Panc1 (cell line): Measurements from ENCODE around the gene ARHGAP45. TPM values are rescaled to one million over a fixed set of nuclear protein-coding genes. Genes with fewer than 3 reads are reported as not detected.
A peak's percentile ranks its signal among the peaks of the same experiment; 100 is the strongest.

ENCODE experiments used
- ATAC-seq: fragments of 200-7000 bp; cut with Tn5 transposase; 2 replicates; pipeline ENCODE4 v1.9.1; 2020; ENCODE audit warnings: mild to moderate bottlenecking, moderate library complexity
- BruUV-seq: library from RNA; stranded (reverse); fragments of 400-500 nt; replicated peaks from 2 replicates; lab custom pipeline; 2021; lab: Mats Ljungman, UMichigan
- CTCF ChIA-PET: fragments of 300-600 bp; sonication (Branson Sonifier 250); formaldehyde crosslinking; loops from one replicate; lab custom pipeline; 2022; ENCODE audit warnings: antibody characterized with exemption; lab: Charles Lee
- POLR2A ChIA-PET: fragments of 300-600 bp; sonication (Branson Sonifier 250); formaldehyde crosslinking; loops from one replicate; lab custom pipeline; 2022; ENCODE audit warnings: antibody characterized with exemption; lab: Charles Lee
- DNase-seq: peaks from one replicate; pipeline ENCODE4 v3.0.0-alpha.2; 2010; ENCODE audit warnings: low read depth, low spot score
- H3K27ac ChIP-seq: 2 replicates; pipeline ENCODE4 v1.5.1; 2011; ENCODE audit warnings: mild to moderate bottlenecking, low read length, inconsistent platforms
- H3K27me3 ChIP-seq: fragments of 200-500 bp; sonication (Bioruptor generic); 2 replicates; pipeline ENCODE4 v1.6.0; 2014; ENCODE audit warnings: low read length, inconsistent platforms; ENCODE audit not compliant: control insufficient read depth, insufficient read depth
- H3K36me3 ChIP-seq: fragments of 200-500 bp; sonication (Bioruptor generic); 2 replicates; pipeline ENCODE4 v1.5.1; 2014; ENCODE audit warnings: inconsistent platforms, mild to moderate bottlenecking, low read length, moderate library complexity; ENCODE audit not compliant: control insufficient read depth, insufficient read depth
- H3K4me1 ChIP-seq: 2 replicates; pipeline ENCODE4 v1.5.1; 2011; ENCODE audit warnings: inconsistent platforms, mild to moderate bottlenecking, low read length, moderate library complexity; ENCODE audit not compliant: control insufficient read depth, insufficient read depth
- H3K4me3 ChIP-seq, 2 experiments: 2 replicates each; pipeline ENCODE4 v1.5.1; 2011 to 2012; ENCODE audit warnings: low read depth in 2 of 2, low read length in 2 of 2, mild to moderate bottlenecking in 2 of 2, inconsistent platforms in 1 of 2, moderate library complexity in 1 of 2
- H3K9me3 ChIP-seq: fragments of 200-500 bp; sonication (Bioruptor generic); 2 replicates; pipeline ENCODE4 v1.5.1; 2014; ENCODE audit warnings: low read depth, mild to moderate bottlenecking, inconsistent platforms, low read length, moderate library complexity; ENCODE audit not compliant: control insufficient read depth, insufficient read depth
- POLR2AphosphoS5 ChIP-seq: IDR thresholded peaks from 2 replicates; pipeline ENCODE4 v1.6.1; 2012; ENCODE audit warnings: mild to moderate bottlenecking, low read depth, low read length, moderate library complexity
- SIN3A ChIP-seq: IDR thresholded peaks from 2 replicates; pipeline ENCODE4 v1.6.1; 2012; ENCODE audit warnings: low read depth, mild to moderate bottlenecking, low read length, moderate library complexity, borderline replicate concordance; ENCODE audit not compliant: insufficient read depth
- TCF7L2 ChIP-seq: IDR thresholded peaks from 2 replicates; pipeline ENCODE4 v1.6.1; 2011; ENCODE audit warnings: mild to moderate bottlenecking, low read depth, low read length, inconsistent platforms
- in situ Hi-C: cut with HindIII; loops from 2 replicates; pipeline ENCODE4 v1.10.0; 2016; ENCODE audit warnings: low sequenced_read_pairs, low pct_unique_long_range_greater_than_20kb
- intact Hi-C: fragments of 100-400 bp; cut with micrococcal nuclease; formaldehyde crosslinking; loops from one replicate; pipeline ENCODE4 v1.10.0; 2022; ENCODE audit not compliant: unreplicated experiment
- total RNA-seq: library from RNA; stranded (reverse); gene quantifications from one replicate; pipeline ENCODE4 v1.2.1, GENCODE V29; 2021; ENCODE audit not compliant: unreplicated experiment
- TF ChIP-seq, protein P1 (sequence below): fragments of 450-650 bp; IDR thresholded peaks from 2 replicates; pipeline ENCODE4 v1.5.1; 2017; ENCODE audit warnings: mild to moderate bottlenecking
- TF ChIP-seq, protein P2 (sequence below), 2 experiments: IDR thresholded peaks; 2 replicates each; pipeline ENCODE4 v1.6.1; 2011 to 2012; ENCODE audit warnings: low read depth in 2 of 2, control low read depth in 1 of 2, low read length in 1 of 2, mild to moderate bottlenecking in 1 of 2, moderate library complexity in 1 of 2; ENCODE audit not compliant: insufficient read depth in 1 of 2

ARHGAP45 gene
- total RNA-seq, 1 experiment from 2014 or later, result 27.8 TPM

DNA sequence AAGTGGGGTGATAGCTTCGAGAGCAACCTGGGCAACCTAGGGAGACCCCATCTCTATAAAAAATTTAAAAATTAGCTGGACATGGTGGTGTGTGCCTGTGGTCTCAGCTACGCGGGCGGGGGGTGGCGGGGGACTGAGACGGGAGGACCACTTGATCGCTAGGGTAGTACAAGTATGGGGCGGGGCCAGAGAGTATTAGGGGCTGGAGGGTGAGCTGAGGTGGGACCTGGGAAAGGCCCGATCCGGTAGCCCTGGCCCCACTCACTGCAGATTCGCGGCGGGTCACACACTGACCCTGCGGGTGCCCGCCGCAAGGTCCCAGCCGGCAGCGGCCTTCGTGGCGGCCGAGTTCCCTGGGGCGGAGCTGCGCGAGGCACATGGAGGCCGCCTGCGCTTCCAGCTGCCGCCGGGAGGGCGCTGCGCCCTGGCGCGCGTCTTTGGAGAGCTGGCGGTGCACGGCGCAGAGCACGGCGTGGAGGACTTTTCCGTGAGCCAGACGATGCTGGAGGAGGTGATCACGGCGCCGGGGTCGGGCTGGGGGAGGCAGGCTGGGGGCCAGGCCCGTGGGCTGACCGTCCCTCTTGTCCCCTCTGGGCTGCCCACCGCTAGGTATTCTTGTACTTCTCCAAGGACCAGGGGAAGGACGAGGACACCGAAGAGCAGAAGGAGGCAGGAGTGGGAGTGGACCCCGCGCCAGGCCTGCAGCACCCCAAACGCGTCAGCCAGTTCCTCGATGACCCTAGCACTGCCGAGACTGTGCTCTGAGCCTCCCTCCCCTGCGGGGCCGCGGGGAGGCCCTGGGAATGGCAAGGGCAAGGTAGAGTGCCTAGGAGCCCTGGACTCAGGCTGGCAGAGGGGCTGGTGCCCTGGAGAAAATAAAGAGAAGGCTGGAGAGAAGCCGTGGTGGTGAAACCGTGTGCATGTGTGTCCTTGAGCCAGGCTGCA lies 2.0 kb upstream of the ARHGAP45 start:
- POLR2A ChIA-PET, result interaction anchor here (0.6 kb wide), 1 partner anchor 12 kb away, joined by 5 read pairs; no protein-coding TSS in a partner anchor
- no peaks in the 10 kb centered on the region for H3K9me3 ChIP-seq
- peak overlapping the region in 1 of 2 experiments; percentile 16; a peak in 1 of 4 replicates for H3K4me3 ChIP-seq
- DNase-seq (no peak), ATAC-seq (peak; percentile 82)
- in situ Hi-C loops, result no loop called here
- no peak for TF ChIP-seq SIN3A
- TF ChIP-seq, protein P1, sequence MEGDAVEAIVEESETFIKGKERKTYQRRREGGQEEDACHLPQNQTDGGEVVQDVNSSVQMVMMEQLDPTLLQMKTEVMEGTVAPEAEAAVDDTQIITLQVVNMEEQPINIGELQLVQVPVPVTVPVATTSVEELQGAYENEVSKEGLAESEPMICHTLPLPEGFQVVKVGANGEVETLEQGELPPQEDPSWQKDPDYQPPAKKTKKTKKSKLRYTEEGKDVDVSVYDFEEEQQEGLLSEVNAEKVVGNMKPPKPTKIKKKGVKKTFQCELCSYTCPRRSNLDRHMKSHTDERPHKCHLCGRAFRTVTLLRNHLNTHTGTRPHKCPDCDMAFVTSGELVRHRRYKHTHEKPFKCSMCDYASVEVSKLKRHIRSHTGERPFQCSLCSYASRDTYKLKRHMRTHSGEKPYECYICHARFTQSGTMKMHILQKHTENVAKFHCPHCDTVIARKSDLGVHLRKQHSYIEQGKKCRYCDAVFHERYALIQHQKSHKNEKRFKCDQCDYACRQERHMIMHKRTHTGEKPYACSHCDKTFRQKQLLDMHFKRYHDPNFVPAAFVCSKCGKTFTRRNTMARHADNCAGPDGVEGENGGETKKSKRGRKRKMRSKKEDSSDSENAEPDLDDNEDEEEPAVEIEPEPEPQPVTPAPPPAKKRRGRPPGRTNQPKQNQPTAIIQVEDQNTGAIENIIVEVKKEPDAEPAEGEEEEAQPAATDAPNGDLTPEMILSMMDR, result peak; percentile 88
- TF ChIP-seq POLR2AphosphoS5, result no peak
- no peaks in the 10 kb centered on the region; the same call in 1 of the 2 replicates for H3K36me3 ChIP-seq
- intact Hi-C loops, result no loop called here
- CTCF ChIA-PET, result interaction anchor here (0.6 kb wide), 1 partner anchor 17 kb away, joined by 7 read pairs; no protein-coding TSS in a partner anchor
- no peaks in the 10 kb centered on the region for H3K27me3 ChIP-seq
- peaks cover 17% of the 10 kb centered on the region for H3K4me1 ChIP-seq
- H3K27ac ChIP-seq, result peak overlapping the region; percentile 66
- BruUV-seq, result no TSS peak

DNA sequence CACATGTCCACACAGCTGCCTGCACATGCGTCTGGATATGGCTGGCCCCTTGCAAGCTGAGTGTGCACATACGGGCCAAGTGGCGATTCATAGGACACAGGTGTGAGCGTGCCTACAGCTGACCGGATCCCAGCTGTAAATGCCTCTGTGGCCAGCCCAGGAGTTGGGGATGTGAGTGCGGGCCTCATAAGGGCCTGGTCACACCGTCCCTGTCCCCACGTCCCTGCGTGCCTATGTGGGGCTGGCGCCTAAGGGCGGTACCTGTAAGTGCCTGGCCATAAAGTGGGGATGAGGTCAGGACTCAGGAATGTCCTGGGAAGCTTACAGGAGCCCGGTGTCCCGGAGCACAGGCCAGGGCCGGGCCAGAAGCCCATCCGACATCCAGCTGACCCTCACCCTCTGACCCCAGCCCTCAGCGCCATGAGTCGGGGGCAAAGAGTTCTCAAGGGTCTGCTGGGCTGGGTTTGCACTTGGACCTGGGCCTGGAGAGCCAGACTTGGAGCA lies 1.3 kb upstream of the ARHGAP45 start:
- no peak for DNase-seq
- peak overlapping the region; percentile 66 for H3K27ac ChIP-seq

More for the DNA sequence above, 1.3 kb upstream of the ARHGAP45 start:
- in situ Hi-C loops (no loop called here), intact Hi-C loops (no loop called here)
- POLR2A ChIA-PET, result interaction anchor here (0.6 kb wide), 1 partner anchor 11 kb away, joined by 5 read pairs; no protein-coding TSS in a partner anchor
- H3K36me3 ChIP-seq, result no peaks in the 10 kb centered on the region; the same call in 1 of the 2 replicates
- H3K27me3 ChIP-seq, result no peaks in the 10 kb centered on the region
- H3K4me1 ChIP-seq, result peaks cover 17% of the 10 kb centered on the region
- H3K4me3 ChIP-seq, result peak overlapping the region in 1 of 2 experiments; percentile 59; a peak in 2 of 4 replicates
- no TSS peak for BruUV-seq
- no peaks in the 10 kb centered on the region for H3K9me3 ChIP-seq
- peak; percentile 55 for ATAC-seq
- TF ChIP-seq TCF7L2 (no peak), POLR2AphosphoS5 (no peak), SIN3A (no peak)
- TF ChIP-seq, protein P1, result no peak
- TF ChIP-seq, protein P2, sequence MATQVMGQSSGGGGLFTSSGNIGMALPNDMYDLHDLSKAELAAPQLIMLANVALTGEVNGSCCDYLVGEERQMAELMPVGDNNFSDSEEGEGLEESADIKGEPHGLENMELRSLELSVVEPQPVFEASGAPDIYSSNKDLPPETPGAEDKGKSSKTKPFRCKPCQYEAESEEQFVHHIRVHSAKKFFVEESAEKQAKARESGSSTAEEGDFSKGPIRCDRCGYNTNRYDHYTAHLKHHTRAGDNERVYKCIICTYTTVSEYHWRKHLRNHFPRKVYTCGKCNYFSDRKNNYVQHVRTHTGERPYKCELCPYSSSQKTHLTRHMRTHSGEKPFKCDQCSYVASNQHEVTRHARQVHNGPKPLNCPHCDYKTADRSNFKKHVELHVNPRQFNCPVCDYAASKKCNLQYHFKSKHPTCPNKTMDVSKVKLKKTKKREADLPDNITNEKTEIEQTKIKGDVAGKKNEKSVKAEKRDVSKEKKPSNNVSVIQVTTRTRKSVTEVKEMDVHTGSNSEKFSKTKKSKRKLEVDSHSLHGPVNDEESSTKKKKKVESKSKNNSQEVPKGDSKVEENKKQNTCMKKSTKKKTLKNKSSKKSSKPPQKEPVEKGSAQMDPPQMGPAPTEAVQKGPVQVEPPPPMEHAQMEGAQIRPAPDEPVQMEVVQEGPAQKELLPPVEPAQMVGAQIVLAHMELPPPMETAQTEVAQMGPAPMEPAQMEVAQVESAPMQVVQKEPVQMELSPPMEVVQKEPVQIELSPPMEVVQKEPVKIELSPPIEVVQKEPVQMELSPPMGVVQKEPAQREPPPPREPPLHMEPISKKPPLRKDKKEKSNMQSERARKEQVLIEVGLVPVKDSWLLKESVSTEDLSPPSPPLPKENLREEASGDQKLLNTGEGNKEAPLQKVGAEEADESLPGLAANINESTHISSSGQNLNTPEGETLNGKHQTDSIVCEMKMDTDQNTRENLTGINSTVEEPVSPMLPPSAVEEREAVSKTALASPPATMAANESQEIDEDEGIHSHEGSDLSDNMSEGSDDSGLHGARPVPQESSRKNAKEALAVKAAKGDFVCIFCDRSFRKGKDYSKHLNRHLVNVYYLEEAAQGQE (IDR thresholded peaks at IDR 0.05; ENCODE audit: insufficient read depth in 1 of 2, low read depth in 2 of 2, low read length in 1 of 2), result no peak
- CTCF ChIA-PET, result no interaction called here
